NAMALWA (cell line): ENCODE measurements around the gene NUDT3.

Experiments used
- DNase-seq: peaks from one replicate; pipeline ENCODE4 v3.0.0-alpha.2; 2015; ENCODE audit warnings: low spot score

The NUDT3 gene

DNA sequence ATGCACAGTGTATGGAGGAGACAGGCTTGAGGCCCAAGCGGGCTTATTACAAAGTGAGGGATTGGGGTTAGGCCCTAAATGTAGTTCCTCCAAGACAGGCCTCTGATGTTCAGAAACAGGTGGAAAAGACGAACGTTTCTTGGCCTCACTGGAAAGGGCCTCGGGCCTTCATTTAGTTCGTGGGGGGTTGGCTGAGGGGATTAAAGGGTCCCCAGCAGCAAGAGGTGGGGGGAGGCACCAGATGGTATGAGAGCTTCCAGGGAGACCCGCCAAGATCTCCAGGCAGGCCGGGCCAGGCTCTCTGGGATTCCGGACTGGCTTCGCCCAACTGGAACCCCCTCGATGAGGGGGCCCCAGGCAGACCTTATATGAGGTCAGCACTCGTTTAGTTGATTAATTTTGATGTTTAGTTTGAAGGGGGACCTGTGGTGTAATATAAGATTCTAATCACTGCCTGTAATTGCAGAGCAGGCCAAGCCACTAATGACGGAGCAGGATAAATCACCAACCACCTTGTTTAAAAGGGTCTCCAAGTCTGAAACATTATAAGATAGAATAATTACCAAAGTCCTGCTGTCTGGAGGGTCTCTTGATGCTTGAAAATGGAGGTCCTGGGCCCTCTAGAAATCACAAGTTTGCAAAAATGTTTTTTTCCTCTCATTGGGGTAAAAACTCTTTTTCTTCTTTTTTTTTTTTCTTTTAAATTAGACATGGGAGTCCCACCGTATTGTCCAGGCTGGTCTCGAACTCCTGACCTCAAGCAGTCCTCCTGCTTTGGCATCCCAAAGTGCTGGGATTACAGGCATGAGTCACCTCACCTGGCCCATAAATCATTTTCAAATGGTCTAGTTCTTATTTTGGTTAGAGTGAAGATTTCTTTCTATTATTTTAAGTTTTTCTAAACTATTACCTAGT lies 153.6 kb downstream of the NUDT3 start:
- no peak for DNase-seq

DNA sequence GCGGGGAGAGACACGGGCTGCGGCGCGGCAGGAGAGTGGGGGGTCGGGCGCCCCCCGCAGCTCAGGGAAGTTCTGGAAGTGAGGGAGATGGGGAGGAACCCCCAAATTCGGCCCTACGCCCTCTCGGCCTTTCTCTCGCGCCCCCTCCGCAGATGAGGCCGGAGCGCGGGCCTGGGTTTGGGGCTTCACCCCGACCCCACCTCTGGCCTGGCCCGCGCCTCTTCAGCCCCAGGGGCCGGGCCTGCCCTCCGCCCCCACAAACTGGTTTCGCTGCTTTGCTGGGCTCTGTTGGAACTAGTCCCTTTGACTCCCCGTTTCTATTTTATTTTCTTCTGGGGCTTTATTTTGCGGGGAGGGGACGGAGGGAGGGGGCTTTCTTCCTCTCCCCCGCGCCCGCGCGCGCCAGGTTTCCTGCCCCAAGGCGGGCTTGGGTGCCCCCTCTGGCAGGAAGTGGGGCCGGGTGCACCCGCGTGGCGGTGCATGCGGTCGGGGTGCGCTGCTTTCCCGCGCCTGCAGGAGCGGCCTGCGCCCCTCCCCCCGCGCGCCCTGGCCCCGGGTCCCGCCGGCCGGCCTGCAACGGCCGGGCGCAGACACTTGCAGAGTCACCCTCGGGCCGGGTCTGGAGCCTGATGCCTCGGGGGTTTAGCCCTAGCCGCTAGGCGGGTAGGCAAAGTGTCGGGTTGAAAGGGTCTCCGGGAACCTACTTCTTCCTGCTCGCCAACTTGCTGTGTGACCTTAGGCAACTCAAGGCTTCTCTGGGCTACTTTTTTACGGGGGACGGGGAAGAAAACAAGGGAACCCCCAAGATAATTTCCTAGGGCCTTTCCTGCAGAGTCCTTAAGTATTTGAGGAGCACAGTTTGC lies 154.5 kb downstream of the NUDT3 start:
- peak; percentile 88 for DNase-seq

DNA sequence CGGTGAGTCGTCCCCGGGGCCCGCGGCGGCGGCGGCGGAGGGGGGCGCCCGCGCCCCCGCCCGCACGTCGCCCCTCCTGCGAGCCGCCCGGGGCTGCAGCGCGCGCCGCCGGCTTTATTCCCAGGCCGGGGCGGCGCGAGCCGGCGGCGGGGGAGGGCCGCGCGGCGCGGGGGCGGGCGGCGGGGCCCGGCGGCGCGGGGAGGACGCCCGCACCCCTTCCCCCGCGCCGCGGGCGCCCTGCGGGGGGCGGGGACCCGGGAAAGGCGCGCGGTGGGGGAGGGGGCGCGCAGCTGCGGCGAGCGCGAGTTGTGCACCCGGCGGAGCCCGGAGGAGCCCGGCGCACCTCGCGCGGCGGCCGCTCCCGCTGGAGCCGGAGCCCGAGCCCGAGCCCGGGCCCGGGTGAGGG lies 155.2 kb downstream of the NUDT3 start:
- DNase-seq = peak; percentile 49

DNA sequence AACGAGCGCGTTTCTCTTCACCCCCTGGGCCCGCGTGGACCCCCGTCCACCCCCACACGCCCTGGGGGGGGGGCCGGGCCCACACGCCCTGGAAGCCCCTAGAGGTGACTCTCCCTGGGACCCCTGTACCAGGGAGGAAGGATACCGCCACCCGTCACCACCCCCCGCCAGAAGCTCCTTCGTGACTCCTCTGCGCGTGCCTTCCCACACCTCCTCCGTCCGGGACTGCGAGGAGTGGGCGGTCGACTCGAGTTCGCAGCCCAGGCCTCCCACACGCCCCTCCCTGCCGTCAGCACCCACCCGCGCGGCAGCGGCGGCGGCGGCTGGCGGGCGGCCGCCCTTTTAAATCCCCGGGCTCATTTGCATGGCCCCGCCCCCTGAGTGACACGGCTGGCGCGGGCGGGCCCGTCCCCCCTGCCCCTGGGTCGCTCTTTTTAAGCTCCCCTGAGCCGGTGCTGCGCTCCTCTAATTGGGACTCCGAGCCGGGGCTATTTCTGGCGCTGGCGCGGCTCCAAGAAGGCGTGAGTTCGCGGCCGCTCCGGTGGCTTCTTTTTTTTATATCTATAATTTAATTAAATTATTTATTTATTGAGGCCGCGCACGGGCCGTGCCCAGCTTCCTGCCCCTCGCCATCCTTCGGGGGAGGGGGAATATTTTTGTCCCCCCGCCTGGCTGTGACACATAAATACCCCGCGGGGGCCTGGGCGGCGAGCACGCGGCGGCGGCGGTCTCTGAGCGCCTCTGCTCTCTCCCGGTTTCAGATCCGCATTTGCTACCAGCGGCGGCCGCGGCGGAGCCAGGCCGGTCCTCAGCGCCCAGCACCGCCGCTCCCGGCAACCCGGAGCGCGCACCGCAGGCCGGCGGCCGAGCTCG lies 155.8 kb downstream of the NUDT3 start, which contains the start of gene HMGA1:
TSS of gene HMGA1 (plus strand) at position 431 of the 873 bp plus-strand sequence. CDS start 3,908 bp downstream, outside the sequence.
- peak; percentile 96 for DNase-seq

DNA sequence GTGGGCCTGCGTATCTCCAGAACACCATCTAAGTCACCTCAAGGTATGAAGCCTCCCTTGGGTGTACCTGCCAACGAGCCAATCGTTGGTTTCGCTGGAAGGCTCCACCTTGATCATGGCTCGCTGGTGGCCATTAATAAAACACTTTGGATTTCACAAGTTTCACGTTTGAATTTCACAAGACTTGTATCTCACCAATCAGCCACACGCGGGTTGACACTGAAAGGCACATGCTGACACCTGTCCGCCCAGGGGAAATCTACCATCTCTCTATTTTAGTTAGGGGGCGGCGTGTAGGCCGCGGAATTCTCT lies 156.4 kb downstream of the NUDT3 start:
- peak; percentile 70 for DNase-seq

DNA sequence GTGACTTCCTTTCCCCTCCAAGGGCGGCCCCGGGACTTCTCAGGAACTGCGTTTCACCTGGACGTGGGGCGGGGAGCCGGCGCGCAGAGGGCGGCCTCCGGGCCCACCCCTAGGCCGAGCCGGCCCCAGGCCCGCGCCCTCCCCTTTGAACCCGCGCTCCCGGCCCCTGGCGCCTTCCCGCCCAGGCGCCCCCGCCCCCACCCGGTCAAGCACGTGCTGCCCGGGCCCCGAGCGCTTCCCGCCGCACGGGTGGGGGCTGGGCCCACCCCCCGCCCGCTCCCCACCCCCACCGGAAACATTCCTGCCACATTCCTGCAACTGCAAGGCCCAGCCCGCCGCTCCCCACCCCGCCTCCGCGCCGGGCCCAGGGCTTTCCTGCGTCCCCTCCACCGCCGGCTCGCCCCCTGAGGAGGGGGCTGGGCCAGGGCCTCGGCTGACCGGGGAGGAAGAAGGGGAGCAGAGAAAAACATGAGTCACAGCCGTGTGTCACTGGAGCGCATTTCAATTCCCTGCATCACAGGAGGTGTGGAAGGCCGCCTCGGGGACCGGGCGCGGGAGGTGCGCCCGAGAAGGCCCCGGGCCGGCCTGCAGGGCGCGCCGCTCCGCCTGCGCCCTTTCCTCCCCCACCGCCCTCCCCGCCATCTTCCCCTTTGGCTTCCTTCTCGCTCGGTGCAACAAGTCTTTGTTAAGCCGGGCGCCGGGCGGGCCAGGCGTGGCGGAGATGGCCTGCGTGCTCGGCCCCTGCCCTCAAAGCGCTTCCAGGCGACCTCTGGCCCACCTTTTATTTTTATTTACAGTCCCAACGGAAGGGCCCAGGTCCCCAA lies 156.9 kb downstream of the NUDT3 start:
- DNase-seq = peak; percentile 50

DNA sequence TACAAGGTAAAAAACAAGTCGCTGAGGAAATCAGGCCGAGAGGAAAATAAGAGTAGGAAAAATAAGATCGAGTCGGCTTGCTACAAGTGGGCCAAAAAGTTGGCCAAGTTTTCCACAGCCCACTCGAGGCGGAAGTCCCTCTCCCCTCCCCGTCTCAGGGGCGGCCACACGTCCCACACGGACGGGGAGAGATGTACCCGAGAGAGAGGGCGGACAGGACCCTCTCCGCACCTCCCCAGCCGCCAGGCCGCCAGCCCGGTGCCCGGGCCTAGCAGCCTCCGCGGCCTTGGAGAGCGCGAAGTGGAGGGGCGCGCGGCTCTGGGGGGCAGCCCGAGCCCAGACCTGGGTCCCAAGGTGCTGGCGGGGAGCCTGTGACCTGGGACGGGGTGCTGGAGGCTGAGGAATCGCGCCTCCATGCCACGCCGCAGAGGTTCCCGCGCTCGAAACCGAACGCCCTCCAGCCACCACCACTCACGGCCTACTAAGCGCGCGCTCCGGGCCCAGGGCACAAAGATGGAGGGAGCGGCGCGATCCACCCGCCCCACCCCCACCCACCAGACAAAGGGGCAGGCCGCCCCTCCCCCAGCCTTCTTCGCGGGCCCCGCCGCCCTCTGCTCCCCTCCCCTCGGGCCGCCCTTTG lies 157.7 kb downstream of the NUDT3 start:
- DNase-seq = no peak

DNA sequence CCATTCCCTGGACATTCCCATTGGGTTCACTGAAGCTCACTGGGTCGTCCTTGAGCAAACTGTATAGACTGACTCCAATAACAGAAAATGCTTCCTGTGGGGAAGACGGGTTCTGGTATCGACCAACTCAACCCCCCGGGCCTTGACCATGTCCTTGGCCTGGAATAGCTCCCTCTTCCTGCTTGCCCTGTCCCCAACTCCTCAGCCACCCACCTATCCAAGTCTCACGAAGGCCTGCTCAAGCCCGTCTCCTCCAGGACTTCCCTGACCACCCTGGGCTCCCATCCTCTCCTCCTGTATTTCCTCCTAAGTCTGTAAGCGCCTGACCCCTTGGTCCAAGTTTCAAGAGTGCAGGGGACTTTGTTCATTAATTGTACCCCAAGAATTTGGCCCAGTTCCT lies 158.6 kb downstream of the NUDT3 start:
- no peak for DNase-seq

DNA sequence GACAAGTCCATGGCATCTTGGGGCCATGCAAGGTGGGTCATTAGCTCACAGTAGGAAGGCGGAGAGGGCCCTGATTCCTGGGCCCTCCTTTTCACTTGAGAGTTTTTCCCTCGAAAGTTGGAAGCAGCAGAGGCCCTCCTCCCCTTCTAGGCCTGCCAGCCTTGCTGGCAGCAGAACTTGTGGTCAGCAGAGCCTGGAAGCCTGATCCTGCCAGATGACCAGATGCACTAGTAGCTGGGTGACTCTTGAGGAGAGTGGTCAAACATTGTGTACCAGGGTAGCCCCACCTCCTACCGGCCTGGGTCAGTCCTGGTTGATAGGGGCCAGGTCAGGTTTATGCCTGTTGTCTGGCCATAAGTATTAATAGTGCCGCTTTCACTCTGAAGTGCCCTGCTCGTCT lies 159.6 kb downstream of the NUDT3 start:
- no peak for DNase-seq

DNA sequence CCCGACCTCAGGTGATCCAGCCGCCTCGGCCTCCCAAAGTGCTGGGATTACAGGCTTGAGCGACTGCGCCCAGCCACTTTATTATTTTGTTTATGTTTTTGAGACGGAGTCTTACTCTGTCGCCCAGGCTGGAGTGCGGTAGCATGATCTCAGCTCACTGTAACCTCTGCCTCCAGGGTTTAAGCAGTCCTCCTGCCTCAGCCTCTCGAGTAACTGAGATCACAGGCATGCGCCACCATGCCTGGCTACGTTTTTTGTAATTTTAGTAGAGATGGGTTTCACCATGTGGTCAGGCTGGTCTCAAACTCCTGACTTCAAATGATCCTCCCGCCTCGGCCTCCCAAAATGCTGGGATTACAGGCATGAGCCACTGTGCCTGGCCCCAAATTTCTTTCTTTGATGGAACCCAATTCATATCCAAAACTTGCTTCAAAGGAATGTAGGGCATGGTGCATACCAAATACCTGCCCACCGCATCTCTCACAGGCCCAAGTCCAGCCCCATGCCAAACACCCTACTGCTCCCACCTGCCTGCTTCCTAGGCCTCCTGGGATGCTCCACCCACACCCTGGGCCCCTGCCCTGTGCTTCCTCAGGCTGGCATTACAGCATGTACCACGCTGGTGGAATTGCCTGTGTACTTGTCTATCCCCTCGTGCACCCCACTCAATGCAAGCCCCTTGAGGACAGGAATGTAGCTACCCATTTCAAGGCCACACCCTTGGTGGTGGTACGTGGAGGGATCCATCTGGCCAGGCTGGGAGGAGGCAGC lies 160.7 kb downstream of the NUDT3 start:
- DNase-seq = no peak

DNA sequence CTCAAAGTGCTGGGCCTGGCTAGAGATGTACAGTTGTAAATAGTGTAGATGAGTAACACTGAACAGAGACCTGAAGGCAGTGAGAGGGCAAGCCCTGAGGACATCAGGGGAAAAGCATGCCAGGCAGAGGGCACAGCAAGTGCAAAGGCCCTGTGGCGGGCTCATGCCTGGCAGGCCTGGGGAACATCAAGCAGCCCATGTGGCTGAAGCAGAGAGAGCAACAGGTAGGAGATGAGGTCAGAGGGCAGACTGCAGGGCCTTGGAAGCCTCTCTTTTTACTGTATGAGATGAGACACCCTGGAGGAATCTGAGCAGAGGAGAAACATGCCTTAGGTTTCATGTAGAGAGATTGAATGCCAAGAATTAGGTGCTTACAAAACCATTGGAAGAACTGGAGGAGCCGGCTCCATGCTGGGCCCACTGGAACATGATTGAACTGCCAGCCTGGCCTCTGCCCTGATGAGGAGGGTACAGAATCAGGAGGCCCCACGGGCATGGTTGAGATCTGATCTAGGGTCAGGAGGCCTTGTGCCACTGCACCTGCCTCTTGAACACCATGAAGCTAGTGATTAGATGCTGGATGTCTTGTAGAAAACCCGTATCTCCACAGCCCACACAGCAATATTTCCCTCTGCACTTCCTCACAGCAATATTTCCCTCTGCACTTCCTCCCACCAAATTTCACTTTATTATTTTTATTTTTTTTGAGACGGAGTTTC lies 161.7 kb downstream of the NUDT3 start:
- DNase-seq = no peak

DNA sequence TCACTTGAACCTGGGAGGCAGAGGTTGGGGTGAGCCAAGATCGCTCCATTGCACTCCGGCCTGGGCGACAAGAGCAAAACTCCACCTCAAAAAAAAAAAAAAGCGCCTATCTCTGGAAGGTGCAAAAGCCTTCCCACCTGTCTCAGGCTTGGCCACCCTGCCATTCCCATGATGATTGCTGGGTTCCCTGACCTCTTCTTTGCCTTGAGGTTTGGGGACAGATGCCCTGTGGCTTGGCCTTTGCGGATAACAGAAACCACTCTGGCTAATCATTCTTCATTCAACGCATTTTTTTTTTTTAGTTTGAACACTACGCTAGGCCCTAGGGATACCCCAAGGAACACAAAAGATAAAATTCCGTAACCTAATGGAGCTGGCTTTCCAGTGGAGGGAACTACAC lies 162.6 kb downstream of the NUDT3 start:
- DNase-seq = no peak
